ENCODE results near the gene IL36B. TPM values are rescaled to one million over a fixed set of nuclear protein-coding genes. Genes with fewer than 3 reads are reported as not detected.

IL36B gene
- total and polyA plus RNA-seq, 8 donors = not detected

GRCh38 chr2:113054066-113054465 is 1.4 kb upstream of the IL36B start:
- intact Hi-C loops (cut with DNase I) = no loop called here
- Histone ChIP-seq H3K36me3 (no peaks in the 10 kb centered on the region), H3K4me3 (no peak overlapping the region), H3K27ac (no peak overlapping the region), H3K9me3 (peaks cover 0 to 19% of the 10 kb centered on the region in 2 donors), H3K27me3 (no peaks in the 10 kb centered on the region), H3K4me1 (no peaks in the 10 kb centered on the region)
- ATAC-seq (no peak), DNase-seq (no peak)
- TF ChIP-seq CTCF (IDR thresholded peaks at IDR 0.05) = no peak

DNA sequence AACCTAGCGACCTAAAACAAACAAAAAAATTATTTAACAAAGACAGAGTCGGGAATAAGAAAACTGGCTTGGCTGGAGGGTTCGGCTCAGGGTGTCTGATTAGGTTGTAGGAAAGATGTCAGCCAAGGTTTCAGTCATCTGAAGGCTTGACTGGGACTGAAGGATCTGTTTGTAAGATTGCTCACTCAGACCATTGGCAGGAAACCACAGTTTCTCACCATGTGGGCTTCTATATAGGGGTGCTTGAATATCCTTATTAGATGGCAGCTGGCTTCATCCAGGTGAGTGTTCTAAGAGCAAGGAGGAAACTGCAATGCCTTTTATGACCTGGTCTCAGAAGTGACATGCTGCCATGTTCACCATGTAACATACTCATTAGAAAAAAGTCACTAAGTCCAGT is 999 bp upstream of the IL36B start:
- ATAC-seq = no peak
- H3K4me3 ChIP-seq = no peak overlapping the region
- no peaks in the 10 kb centered on the region for H3K27me3 ChIP-seq
- TF ChIP-seq CTCF (IDR thresholded peaks at IDR 0.05) = no peak
- intact Hi-C loops (cut with DNase I) = no loop called here
- no peak for DNase-seq
- no peak overlapping the region for H3K27ac ChIP-seq
- peaks cover 0 to 19% of the 10 kb centered on the region in 2 donors for H3K9me3 ChIP-seq
- no peaks in the 10 kb centered on the region for H3K4me1 ChIP-seq
- H3K36me3 ChIP-seq = no peaks in the 10 kb centered on the region

DNA sequence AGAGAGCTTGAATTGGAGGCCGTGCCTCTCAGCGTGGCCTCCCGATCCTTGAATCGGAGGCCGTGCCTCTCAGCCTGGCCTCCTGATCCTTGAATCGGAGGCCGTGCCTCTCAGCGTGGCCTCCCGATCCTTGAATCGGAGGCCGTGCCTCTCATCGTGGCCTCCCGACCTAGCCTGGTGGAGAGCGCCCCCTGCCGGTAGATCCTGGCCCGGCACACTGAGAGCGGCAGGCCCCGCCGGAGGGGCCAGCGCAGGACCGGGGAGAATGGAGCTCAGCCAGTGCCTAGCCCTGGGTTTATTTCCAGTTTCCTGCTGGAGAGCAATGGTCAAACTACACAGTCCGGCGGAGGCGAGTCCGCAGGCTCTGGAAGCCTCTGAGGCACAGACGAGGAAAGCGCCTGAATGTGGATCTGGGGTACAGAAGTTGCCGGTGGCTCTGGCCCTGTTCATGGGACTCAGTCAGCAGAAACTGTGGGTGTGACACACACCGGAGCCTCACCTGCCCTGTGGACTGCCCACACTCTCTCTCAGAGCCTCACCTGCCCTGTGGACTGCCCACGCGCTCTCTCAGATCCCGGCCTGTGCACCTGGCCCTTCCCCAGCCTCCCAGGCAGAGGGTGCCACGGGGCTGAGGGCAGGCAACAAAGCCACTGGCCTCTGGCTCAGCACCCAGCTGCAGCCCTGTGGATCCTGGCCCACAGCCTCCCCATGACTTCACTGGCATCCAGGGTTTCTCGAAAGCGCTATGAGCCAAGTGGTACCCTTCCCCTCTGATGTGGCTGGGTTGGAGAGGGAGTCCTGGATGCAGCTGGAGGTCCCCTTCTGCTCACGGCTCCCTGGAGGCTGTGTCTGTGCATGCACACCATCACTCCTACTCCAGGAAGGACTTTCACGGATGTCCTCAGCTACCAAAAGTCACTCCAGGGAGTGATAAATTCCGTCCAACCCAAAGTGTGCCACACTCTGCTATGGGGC is 1.5 kb downstream of the IL36B start:
- intact Hi-C loops (cut with DNase I) = no loop called here
- H3K9me3 ChIP-seq = peaks cover 0 to 19% of the 10 kb centered on the region in 2 donors
- no peak for ATAC-seq
- H3K4me1 ChIP-seq = no peaks in the 10 kb centered on the region
- TF ChIP-seq CTCF (IDR thresholded peaks at IDR 0.05) = no peak
- no peaks in the 10 kb centered on the region for H3K27me3 ChIP-seq
- DNase-seq = no peak
- no peak overlapping the region for H3K27ac ChIP-seq
- no peaks in the 10 kb centered on the region for H3K36me3 ChIP-seq
- H3K4me3 ChIP-seq = no peak overlapping the region

- Histone ChIP-seq H3K9me3 (peaks cover 0 to 8% of the 10 kb centered on the region in 2 donors), H3K4me3 (no peak overlapping the region), H3K36me3 (no peaks in the 10 kb centered on the region), H3K4me1 (no peaks in the 10 kb centered on the region), H3K27me3 (no peaks in the 10 kb centered on the region), H3K27ac (no peak overlapping the region)
- no peak for DNase-seq
- intact Hi-C loops (cut with DNase I) = no loop called here
- no peak for ATAC-seq
- no peak for TF ChIP-seq CTCF (IDR thresholded peaks at IDR 0.05)
Observed at GRCh38 chr2:113046465-113046864, 6.2 kb downstream of the IL36B start.

GRCh38 chr2:113041871-113042270 is 10.8 kb downstream of the IL36B start:
- H3K4me3 ChIP-seq = no peak overlapping the region
- TF ChIP-seq CTCF (IDR thresholded peaks at IDR 0.05) = no peak
- ATAC-seq (peak; percentile 44), DNase-seq (no peak)
- no peaks in the 10 kb centered on the region for H3K27me3 ChIP-seq
- H3K36me3 ChIP-seq = no peaks in the 10 kb centered on the region
- no peaks in the 10 kb centered on the region for H3K4me1 ChIP-seq
- no peak overlapping the region for H3K27ac ChIP-seq
- intact Hi-C loops (cut with DNase I) = no loop called here
- no peaks in the 10 kb centered on the region for H3K9me3 ChIP-seq

Measured in left lung (tissue), 10 donors.